Measurements from ENCODE around the gene SNAP23.

SNAP23 gene

DNA sequence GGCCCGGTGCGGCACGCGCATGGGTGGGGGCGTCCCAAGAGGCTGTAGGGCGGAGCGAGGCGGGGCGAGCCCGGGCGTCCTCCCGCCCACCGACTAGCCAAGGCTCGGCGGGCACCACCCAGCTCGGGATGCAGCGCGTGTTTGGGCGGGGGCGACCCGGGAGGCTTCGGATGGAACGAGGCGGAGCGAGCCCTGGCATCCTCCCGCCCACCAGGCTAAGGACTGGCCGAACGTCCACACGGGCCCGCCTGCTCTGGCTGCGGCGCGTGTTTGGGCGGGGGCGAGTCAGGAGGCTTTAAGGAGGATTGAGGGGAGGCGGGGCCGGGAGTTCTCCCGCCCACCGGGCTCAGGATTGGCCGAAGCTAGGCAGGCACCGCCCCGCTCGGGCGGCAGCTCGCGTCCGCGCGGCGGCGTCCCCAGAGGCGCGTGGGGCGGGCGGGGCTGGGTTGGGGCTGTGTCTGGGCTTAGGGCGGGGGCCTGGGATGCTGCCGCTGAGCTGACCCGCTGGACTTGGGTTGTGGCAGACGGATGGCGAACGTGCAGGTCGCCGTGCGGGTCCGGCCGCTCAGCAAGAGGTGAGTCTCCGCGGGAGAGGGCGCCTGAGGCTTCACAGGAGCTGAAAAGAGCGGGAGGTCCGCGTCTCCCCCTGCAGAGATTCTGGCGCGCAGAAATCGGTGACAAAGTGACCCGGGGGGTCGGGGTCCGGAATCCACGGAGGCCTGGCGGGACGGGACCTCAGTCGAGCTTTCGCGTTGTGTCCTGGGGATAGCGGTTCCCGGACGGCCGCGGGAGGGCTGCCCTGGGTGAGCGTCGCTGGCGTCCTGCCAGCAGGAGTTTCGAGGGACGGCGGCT, 80.0 kb downstream of the SNAP23 start, which contains the start of gene STARD9:
Gene STARD9, plus strand, starts transcription at position 419 of the 852 bp plus-strand sequence. Its CDS starts 110 bp downstream, at position 529.
- DNase-seq = peak; percentile 96

- DNase-seq = no peak
Observed at GRCh38 chr15:42576040-42576594, 80.7 kb downstream of the SNAP23 start.

GRCh38 chr15:42576776-42577175, 81.3 kb downstream of the SNAP23 start:
- no peak for DNase-seq

DNA sequence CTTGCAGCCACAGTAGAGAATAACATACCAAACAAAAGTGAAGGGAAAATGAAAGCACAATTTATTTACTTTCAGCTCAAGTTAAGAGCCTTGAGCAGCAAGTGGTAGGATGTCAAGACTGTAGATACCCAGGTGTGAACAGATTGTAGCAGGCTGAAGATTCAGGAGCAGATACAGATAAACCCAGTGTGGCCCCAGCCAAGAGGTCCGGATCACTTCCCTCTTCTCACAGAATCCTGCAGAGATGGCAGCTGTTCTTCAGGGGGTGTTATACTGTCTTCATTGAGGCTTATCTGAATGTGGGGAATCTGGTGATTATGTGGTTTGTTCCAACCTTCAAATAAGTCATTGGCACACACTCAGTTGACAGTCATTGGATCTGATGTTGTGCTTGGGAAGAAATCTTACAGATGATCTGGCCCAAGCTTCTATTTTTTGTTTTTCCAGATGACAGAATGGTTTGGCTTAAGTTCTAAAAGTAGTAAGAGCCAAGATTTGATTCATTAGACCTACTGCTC, 82.1 kb downstream of the SNAP23 start:
- DNase-seq = no peak

DNA sequence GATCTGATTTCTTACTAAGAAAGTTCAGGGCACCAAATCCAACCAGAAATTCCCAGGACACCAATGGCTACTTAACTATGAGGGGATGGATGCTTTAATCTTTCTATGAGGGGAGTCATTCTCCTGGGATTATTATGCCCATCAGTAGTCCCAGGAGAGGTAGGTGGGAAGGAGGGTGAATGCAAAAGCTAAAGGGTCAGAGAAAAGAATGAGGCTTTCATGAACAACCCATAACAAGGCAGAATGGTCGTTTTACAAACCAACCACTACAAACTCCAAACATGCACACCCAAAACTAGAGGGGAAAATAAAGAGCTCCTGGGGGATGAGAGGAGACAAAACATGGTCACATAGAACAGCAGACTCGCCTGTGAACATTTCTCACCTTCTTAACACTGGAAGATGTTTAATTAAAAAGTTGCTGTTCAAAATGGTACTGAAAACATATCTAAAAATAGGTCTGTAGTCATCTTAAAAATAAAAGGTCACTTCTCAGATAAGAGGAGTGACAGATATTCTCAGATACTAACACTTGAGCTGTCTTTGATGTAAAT, 83.6 kb downstream of the SNAP23 start:
- no peak for DNase-seq

DNA sequence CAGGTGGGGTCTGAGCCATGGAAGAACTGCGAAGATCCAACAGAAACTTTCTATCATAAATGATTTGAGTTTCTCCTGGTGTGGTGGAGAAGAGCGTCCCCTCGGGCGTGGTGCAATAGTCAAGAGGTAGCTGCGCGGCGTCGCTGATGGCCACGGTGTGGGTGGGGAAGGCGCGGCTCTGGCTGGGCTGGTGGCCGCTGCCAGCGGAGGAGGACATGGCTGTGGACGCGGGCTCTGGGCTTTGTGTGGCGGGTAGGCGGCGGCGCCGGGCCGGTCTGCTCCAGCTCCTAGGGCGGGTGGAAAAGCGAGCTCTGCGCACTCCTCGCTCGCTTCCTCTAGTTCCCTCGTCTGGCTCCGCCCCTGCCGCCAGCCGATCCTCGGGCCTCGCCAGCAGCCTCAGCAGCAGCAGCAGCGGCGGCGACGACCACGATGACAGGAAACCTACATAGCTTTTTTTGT, 85.9 kb downstream of the SNAP23 start:
- DNase-seq = peak; percentile 81

All from activated T-cell treated with anti-CD3 and anti-CD28 coated beads, Interleukin-2, amount 50 U/mL, for 1 hour (primary cell).